ENCODE data around the gene B3GNT5.

DNA sequence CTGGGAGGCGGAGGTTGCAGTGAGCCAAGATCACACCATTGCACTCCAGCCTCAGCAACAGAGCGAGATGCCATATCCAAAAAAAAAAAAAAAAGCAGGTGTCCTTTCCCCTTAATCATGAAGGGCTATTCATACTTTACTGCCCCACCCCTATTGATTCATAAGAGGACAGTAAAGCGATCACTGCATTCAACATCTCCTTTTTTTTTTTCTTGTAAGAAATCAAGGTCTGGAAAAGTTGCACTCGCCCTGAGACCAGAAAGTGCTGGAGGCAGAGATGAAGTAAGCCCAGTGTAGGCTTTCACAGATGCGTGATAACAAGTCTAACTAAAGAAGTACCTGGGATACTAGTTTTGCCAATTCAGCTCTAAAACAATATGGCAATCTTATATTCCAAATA, 24.2 kb downstream of the B3GNT5 start:
- TF ChIP-seq, protein P1, sequence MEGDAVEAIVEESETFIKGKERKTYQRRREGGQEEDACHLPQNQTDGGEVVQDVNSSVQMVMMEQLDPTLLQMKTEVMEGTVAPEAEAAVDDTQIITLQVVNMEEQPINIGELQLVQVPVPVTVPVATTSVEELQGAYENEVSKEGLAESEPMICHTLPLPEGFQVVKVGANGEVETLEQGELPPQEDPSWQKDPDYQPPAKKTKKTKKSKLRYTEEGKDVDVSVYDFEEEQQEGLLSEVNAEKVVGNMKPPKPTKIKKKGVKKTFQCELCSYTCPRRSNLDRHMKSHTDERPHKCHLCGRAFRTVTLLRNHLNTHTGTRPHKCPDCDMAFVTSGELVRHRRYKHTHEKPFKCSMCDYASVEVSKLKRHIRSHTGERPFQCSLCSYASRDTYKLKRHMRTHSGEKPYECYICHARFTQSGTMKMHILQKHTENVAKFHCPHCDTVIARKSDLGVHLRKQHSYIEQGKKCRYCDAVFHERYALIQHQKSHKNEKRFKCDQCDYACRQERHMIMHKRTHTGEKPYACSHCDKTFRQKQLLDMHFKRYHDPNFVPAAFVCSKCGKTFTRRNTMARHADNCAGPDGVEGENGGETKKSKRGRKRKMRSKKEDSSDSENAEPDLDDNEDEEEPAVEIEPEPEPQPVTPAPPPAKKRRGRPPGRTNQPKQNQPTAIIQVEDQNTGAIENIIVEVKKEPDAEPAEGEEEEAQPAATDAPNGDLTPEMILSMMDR (IDR thresholded peaks at IDR 0.05), result no peak
- no peak for TF ChIP-seq POLR2A (IDR thresholded peaks at IDR 0.05)

All from esophagus squamous epithelium (tissue), 4 donors.